B cell (primary cell): ENCODE measurements around the gene CYP1B1. TPM values are rescaled to one million over a fixed set of nuclear protein-coding genes. Genes with fewer than 3 reads are reported as not detected.
A peak's percentile ranks its signal among the peaks of the same experiment; 100 is the strongest.

Source experiments
- ATAC-seq: fragments of 200-7000 bp; cut with Tn5 transposase; one replicate; pipeline ENCODE4 v1.10.0; 2021; ENCODE audit warnings: low read depth, mild to moderate bottlenecking, moderate number of reproducible peaks, moderate library complexity
- CTCF ChIA-PET: fragments of 350-600 bp; sonication (Branson Sonifier 250); formaldehyde crosslinking; loops from one replicate; lab custom pipeline; 2021; ENCODE audit warnings: antibody characterized with exemption, inconsistent platforms; lab: Charles Lee
- POLR2A ChIA-PET: fragments of 350-600 bp; sonication (Branson Sonifier 250); formaldehyde crosslinking; loops from one replicate; lab custom pipeline; 2021; ENCODE audit warnings: antibody characterized with exemption; lab: Charles Lee
- DNase-seq: peaks from one replicate; pipeline ENCODE4 v3.0.0; 2013
- H2AFZ ChIP-seq: 2 replicates; pipeline ENCODE4 v1.6.1; 2012; ENCODE audit warnings: mild to moderate bottlenecking, low read depth, low read length; ENCODE audit not compliant: insufficient read depth, poor library complexity, severe bottlenecking
- H3K27ac ChIP-seq, 2 donors: 1 replicate in 1 of 2; 2 replicates in 1 of 2; pipeline ENCODE4 v1.5.1; 2012 to 2013; ENCODE audit warnings: low read length in 2 of 2, mild to moderate bottlenecking in 2 of 2, moderate library complexity in 1 of 2
- H3K27me3 ChIP-seq, 4 experiments: fragments of 200-600 bp in 1 of 4; sonication (generic) in 1 of 4; replicated peaks in 1 of 4; 1 replicate in 2 of 4; 2 replicates in 2 of 4; pipeline versions ENCODE4 v1.6.1 to v1.7.0; 2013 to 2016; ENCODE audit warnings: low read length in 3 of 4, mild to moderate bottlenecking in 2 of 4, mixed read lengths in 1 of 4, moderate library complexity in 1 of 4; ENCODE audit not compliant: insufficient read depth in 4 of 4, control insufficient read depth in 3 of 4; ENCODE audit errors: control extremely low read depth in 1 of 4
- H3K36me3 ChIP-seq, 2 experiments: replicated peaks in 1 of 2; 1 replicate in 1 of 2; 2 replicates in 1 of 2; pipeline versions ENCODE4 v1.6.1 to v1.7.1; 2013; ENCODE audit warnings: low read length in 1 of 2; ENCODE audit not compliant: insufficient read depth in 2 of 2, control insufficient read depth in 1 of 2; ENCODE audit errors: control extremely low read depth in 1 of 2, extremely low read depth in 1 of 2
- H3K4me1 ChIP-seq, 2 donors: fragments of 200-600 bp in 1 of 2; sonication (generic) in 1 of 2; 1 replicate in 1 of 2; 2 replicates in 1 of 2; pipeline versions ENCODE4 v1.5.1 to v1.6.1; 2013 to 2017; ENCODE audit warnings: low read length in 2 of 2; ENCODE audit not compliant: control insufficient read depth in 2 of 2, insufficient read depth in 2 of 2
- H3K4me2 ChIP-seq: replicated peaks from 2 replicates; pipeline ENCODE3; 2012; ENCODE audit warnings: mild to moderate bottlenecking, low read depth, low read length; ENCODE audit not compliant: poor library complexity, severe bottlenecking
- H3K4me3 ChIP-seq, 5 experiments: fragments of 200-600 bp in 1 of 5; sonication (generic) in 1 of 5; 1 replicate in 3 of 5; 2 replicates in 2 of 5; pipeline versions ENCODE4 v1.5.1 to v1.7.0; 2011 to 2016; ENCODE audit warnings: low read length in 4 of 5, mild to moderate bottlenecking in 4 of 5, low read depth in 2 of 5, control low read depth in 1 of 5, moderate library complexity in 1 of 5; ENCODE audit not compliant: insufficient read depth in 1 of 5; ENCODE audit errors: control extremely low read depth in 1 of 5, extremely low read depth in 1 of 5
- H3K79me2 ChIP-seq: fragments of 200-600 bp; sonication (generic); one replicate; pipeline ENCODE4 v1.6.0; 2016; ENCODE audit warnings: low read length; ENCODE audit not compliant: control insufficient read depth, insufficient read depth
- H3K9ac ChIP-seq: fragments of 200-600 bp; sonication (generic); 2 replicates; pipeline ENCODE4 v1.6.1; 2017; ENCODE audit warnings: mild to moderate bottlenecking, low read length, moderate library complexity
- H3K9me3 ChIP-seq, 3 donors: one replicate each; pipeline versions ENCODE4 v1.6.1 to v1.7.1; 2013; ENCODE audit warnings: low read length in 2 of 3; ENCODE audit not compliant: control insufficient read depth in 2 of 3, insufficient read depth in 1 of 3; ENCODE audit errors: control extremely low read depth in 1 of 3
- H4K20me1 ChIP-seq: 2 replicates; pipeline ENCODE4 v1.6.0; 2012; ENCODE audit warnings: mild to moderate bottlenecking, low read length; ENCODE audit not compliant: insufficient read depth, control insufficient read depth, poor library complexity, severe bottlenecking
- H3K27ac Mint-ChIP-seq: one replicate; pipeline ENCODE4 v1.8.0; 2021; ENCODE audit warnings: mixed read lengths
- H3K27me3 Mint-ChIP-seq: one replicate; pipeline ENCODE4 v1.8.0; 2021; ENCODE audit warnings: mixed read lengths
- H3K4me1 Mint-ChIP-seq: one replicate; pipeline ENCODE4 v1.8.0; 2021; ENCODE audit warnings: mixed read lengths
- H3K4me3 Mint-ChIP-seq: one replicate; pipeline ENCODE4 v1.8.0; 2021; ENCODE audit warnings: mixed read lengths
- H3K9me3 Mint-ChIP-seq: one replicate; pipeline ENCODE4 v1.8.0; 2022; ENCODE audit warnings: mixed read lengths; ENCODE audit not compliant: insufficient read depth
- EZH2 ChIP-seq: IDR thresholded peaks from 2 replicates; pipeline ENCODE4 v1.6.1; 2012; ENCODE audit warnings: borderline replicate concordance, low read depth, mild to moderate bottlenecking, moderate library complexity, low read length; ENCODE audit not compliant: insufficient read depth, poor library complexity, severe bottlenecking
- WGBS: methylation state at CpG from one replicate; pipeline ENCODE4 v1.1.5; 2013; ENCODE audit warnings: missing lambda C conversion rate; ENCODE audit not compliant: insufficient coverage; 5-methylcytosine and 5-hydroxymethylcytosine counted together
- intact Hi-C: fragments of 100-400 bp; cut with micrococcal nuclease; formaldehyde crosslinking; loops from one replicate; pipeline ENCODE4 v1.10.0; 2022
- polyA plus RNA-seq: library from polyadenylated mRNA; depleted of rRNA; stranded (reverse); fragments of >200 nt; gene quantifications from 2 replicates; pipeline ENCODE4 v1.2.3, GENCODE V29; 2012
- total RNA-seq, 2 donors: library from RNA; stranded (reverse); fragments of 120-200 nt in 1 of 2; gene quantifications; 1 replicate in 1 of 2; 2 replicates in 1 of 2; pipeline versions ENCODE4 v1.2.3 to v1.2.4, GENCODE V29; 2013 to 2022
- TF ChIP-seq, protein P1 (sequence below): fragments of 200-600 bp; IDR thresholded peaks from one replicate; pipeline ENCODE4 v1.8.0; 2022; ENCODE audit warnings: antibody characterized with exemption, mild to moderate bottlenecking

CYP1B1 gene
- total and polyA plus RNA-seq, 2 donors (not counting 1 experiment from before 2014, with no cell fraction given): 0.31 to 0.89 TPM

DNA sequence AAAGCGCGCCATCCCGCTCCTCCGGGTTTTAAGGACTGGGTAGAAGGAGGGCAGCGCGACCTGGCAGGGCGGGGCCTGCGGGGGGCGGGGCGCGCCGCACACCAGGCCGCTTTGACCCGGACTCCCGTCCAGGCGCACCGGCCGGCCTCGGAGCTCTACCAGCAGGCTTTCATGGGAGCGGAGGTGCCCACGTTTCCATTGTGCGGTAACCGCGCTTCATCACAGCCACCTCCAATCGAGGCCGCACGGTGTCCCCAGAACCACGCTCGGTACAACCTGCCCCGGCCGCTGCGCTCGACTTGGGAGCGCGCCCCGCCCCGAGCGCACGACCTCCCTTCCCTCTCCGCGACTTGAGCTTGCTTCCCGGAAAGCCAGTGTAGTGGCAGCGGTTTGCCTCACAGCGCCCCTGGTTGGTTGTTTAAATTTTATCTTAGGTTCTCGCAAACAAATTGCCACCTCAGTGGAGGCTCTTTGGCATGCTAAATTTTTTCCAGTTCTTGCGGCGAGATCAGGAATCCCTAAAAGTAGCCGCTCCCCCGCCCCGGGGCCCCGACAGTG lies 280 bp upstream of the CYP1B1 start:
- DNase-seq (peak; percentile 41), ATAC-seq (peak; percentile 43)
- H3K9ac ChIP-seq: peak overlapping the region; percentile 60
- under 1% methylated on average over 48 of the region's 51 CpGs for WGBS
- H3K79me2 ChIP-seq: no peaks in the 10 kb centered on the region
- no peak overlapping the region for H3K27ac ChIP-seq
- peaks cover 50% of the 10 kb centered on the region for H3K27me3 Mint-ChIP-seq
- H4K20me1 ChIP-seq: no peaks in the 10 kb centered on the region
- peaks cover 21% of the 10 kb centered on the region for H3K4me1 Mint-ChIP-seq
- H3K4me3 ChIP-seq: peak overlapping the region in 4 of 5 experiments; percentile 30 to 59 (median 44)
- H3K9me3 ChIP-seq: peaks cover 0 to 22% (median 0%) of the 10 kb centered on the region in 3 donors
- H2AFZ ChIP-seq: peak overlapping the region; percentile 46
- peaks cover 0 to 66% (median 35%) of the 10 kb centered on the region in 4 experiments for H3K27me3 ChIP-seq
- peak overlapping the region; percentile 71 for H3K4me3 Mint-ChIP-seq
- H3K36me3 ChIP-seq: no peaks in the 10 kb centered on the region
- no peak overlapping the region for H3K27ac Mint-ChIP-seq
- CTCF ChIA-PET: interaction anchor here (0.6 to 1.0 kb wide), 2 partner anchors 16 to 433 kb away, joined by 3 read pairs; no protein-coding TSS in a partner anchor
- H3K9me3 Mint-ChIP-seq: no peaks in the 10 kb centered on the region
- TF ChIP-seq EZH2: no peak
- TF ChIP-seq, protein P1, sequence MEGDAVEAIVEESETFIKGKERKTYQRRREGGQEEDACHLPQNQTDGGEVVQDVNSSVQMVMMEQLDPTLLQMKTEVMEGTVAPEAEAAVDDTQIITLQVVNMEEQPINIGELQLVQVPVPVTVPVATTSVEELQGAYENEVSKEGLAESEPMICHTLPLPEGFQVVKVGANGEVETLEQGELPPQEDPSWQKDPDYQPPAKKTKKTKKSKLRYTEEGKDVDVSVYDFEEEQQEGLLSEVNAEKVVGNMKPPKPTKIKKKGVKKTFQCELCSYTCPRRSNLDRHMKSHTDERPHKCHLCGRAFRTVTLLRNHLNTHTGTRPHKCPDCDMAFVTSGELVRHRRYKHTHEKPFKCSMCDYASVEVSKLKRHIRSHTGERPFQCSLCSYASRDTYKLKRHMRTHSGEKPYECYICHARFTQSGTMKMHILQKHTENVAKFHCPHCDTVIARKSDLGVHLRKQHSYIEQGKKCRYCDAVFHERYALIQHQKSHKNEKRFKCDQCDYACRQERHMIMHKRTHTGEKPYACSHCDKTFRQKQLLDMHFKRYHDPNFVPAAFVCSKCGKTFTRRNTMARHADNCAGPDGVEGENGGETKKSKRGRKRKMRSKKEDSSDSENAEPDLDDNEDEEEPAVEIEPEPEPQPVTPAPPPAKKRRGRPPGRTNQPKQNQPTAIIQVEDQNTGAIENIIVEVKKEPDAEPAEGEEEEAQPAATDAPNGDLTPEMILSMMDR: no peak
- intact Hi-C loops: no loop called here
- peak overlapping the region; percentile 90 for H3K4me2 ChIP-seq
- H3K4me1 ChIP-seq: peaks cover 33 to 41% of the 10 kb centered on the region in 2 donors
- POLR2A ChIA-PET: no interaction called here

DNA sequence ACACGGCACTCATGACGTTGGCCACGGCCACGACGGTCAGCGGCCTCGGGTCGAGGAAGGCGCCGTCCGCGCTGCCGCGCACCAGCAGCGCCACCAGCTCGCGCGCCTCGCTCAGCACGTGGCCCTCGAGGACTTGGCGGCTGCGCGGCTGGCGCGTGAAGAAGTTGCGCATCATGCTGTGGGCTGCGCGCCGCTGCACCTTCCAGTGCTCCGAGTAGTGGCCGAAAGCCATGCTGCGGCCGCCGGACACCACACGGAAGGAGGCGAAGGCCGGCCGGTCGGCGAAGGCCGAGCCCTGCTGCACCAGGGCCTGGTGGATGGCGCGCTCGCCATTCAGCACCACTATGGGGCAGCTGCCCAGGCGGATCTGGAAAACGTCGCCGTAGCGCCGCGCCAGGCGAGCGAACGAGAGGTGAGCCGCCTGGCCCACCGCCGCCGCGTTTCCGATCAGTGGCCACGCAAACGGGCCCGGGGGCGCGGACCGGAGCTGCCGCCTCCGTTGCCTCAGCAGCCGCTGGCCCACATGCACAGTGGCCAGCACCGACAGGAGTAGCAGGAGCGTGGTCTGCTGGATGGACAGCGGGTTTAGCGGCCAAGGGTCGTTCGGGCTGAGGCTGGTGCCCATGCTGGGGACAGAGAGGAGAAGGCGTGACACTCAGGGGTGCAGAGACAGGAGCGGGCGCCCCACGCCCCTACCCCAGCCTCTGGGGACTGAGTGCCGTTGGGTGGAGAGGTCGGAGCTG lies 1.0 kb downstream of the CYP1B1 start:
- no peak for ATAC-seq
- no peaks in the 10 kb centered on the region for H3K36me3 ChIP-seq
- peaks cover 0 to 61% (median 33%) of the 10 kb centered on the region in 4 experiments for H3K27me3 ChIP-seq
- TF ChIP-seq, protein P1: no peak
- TF ChIP-seq EZH2: no peak
- 16% methylated on average over 76 of the region's 82 CpGs for WGBS
- no peak overlapping the region for H3K4me3 ChIP-seq
- peaks cover 33 to 41% of the 10 kb centered on the region in 2 donors for H3K4me1 ChIP-seq
- H3K27me3 Mint-ChIP-seq: peaks cover 44% of the 10 kb centered on the region
- no peak overlapping the region for H3K9ac ChIP-seq
- peaks cover 0 to 22% (median 0%) of the 10 kb centered on the region in 3 donors for H3K9me3 ChIP-seq
- peak overlapping the region; percentile 71 for H3K4me3 Mint-ChIP-seq
- peaks cover 21% of the 10 kb centered on the region for H3K4me1 Mint-ChIP-seq
- POLR2A ChIA-PET: no interaction called here
- peak overlapping the region; percentile 90 for H3K4me2 ChIP-seq
- H3K27ac Mint-ChIP-seq: no peak overlapping the region
- no peaks in the 10 kb centered on the region for H3K79me2 ChIP-seq
- H3K27ac ChIP-seq: no peak overlapping the region
- no peak overlapping the region for H2AFZ ChIP-seq
- no peaks in the 10 kb centered on the region for H3K9me3 Mint-ChIP-seq
- no peak for DNase-seq
- CTCF ChIA-PET: no interaction called here
- intact Hi-C loops: no loop called here
- H4K20me1 ChIP-seq: no peaks in the 10 kb centered on the region
